Tibial nerve (tissue), 4 donors: Measurements from ENCODE around the gene LOXHD1. TPM values are rescaled to one million over a fixed set of nuclear protein-coding genes. Genes with fewer than 3 reads are reported as not detected.

ENCODE experiments used
- DNase-seq, 2 donors: peaks; one replicate each; pipeline ENCODE4 v3.0.0-alpha.2; 2019; ENCODE audit warnings: low spot score in 2 of 2
- H3K27ac ChIP-seq, 4 donors: fragments of 200-600 bp; sonication (generic) in 3 of 4; one replicate each; pipeline ENCODE4 v1.5.1; 2017 to 2019; ENCODE audit warnings: mild to moderate bottlenecking in 1 of 4
- H3K27me3 ChIP-seq, 2 donors: fragments of 200-600 bp; sonication (generic) in 1 of 2; one replicate each; pipeline versions ENCODE4 v1.5.1 to v1.6.0; 2017 to 2019
- H3K36me3 ChIP-seq, 3 donors: fragments of 200-600 bp; sonication (generic); one replicate each; pipeline ENCODE4 v1.5.1; 2018 to 2019
- H3K4me1 ChIP-seq, 4 donors: fragments of 200-600 bp; sonication (generic) in 3 of 4; one replicate each; pipeline ENCODE4 v1.5.1; 2017 to 2019
- H3K4me3 ChIP-seq, 4 donors: fragments of 200-600 bp; sonication (generic) in 3 of 4; one replicate each; pipeline ENCODE4 v1.5.1; 2017 to 2019; ENCODE audit warnings: mild to moderate bottlenecking in 1 of 4, moderate library complexity in 1 of 4
- H3K9me3 ChIP-seq, 4 donors: fragments of 200-600 bp; sonication (generic) in 3 of 4; one replicate each; pipeline ENCODE4 v1.5.1; 2017 to 2019
- CTCF ChIP-seq, 5 experiments: fragments of 200-600 bp in 3 of 5; fragments of 450-650 bp in 2 of 5; sonication (generic) in 3 of 5; IDR thresholded peaks; one replicate each; pipeline ENCODE4 v1.5.1; 2016 to 2019; ENCODE audit warnings: antibody characterized with exemption in 5 of 5, mild to moderate bottlenecking in 3 of 5, moderate library complexity in 2 of 5
- EP300 ChIP-seq, 2 donors: sonication (generic); formaldehyde crosslinking; IDR thresholded peaks; one replicate each; pipeline ENCODE4 v1.6.1; 2017; ENCODE audit warnings: antibody characterized with exemption in 2 of 2, mild to moderate bottlenecking in 1 of 2
- POLR2A ChIP-seq, 2 donors: fragments of 450-650 bp; IDR thresholded peaks; one replicate each; pipeline ENCODE4 v1.6.1; 2017; ENCODE audit warnings: antibody characterized with exemption in 2 of 2, mild to moderate bottlenecking in 2 of 2, moderate library complexity in 2 of 2
- WGBS, 2 donors: methylation state at CpG; one replicate each; pipeline ENCODE4 v1.1.5; 2018; 5-methylcytosine and 5-hydroxymethylcytosine counted together
- total RNA-seq, 4 donors: library from RNA; depleted of rRNA; stranded (reverse); fragments of >200 nt; gene quantifications; one replicate each; pipeline ENCODE4 v1.1.0, GENCODE V29; 2016

Gene LOXHD1
- total RNA-seq, 4 donors from 2014 or later = under 0.01 to 0.44 (median 0.21) TPM; not detected in 1

DNA sequence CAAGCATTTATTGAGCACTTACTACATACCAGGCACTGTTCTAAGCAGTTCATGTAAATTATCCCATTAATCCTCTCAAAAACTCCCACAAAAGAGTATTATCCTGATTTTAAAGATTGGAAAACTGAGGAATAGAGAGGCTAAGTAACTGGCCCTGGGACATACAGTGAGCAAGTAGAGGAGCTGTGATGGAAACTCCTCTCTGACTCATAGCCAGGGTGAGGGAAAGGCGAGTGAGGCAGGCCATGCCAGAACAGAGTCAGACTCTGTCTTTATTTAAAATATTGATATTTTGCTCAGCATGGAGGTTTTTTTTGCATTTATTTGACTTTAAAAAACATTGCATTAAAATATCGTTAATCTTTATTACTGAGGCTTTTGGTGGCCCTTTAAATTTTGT is 208.0 kb downstream of the LOXHD1 start:
- H3K27me3 ChIP-seq = no peaks in the 10 kb centered on the region
- WGBS, 2 donors = 89 to 91% methylated on average over 2 of the region's 2 CpGs
- H3K9me3 ChIP-seq = peaks cover 0 to 36% (median 0%) of the 10 kb centered on the region in 4 donors
- DNase-seq = no peak
- no peak for TF ChIP-seq CTCF (IDR thresholded peaks at IDR 0.05)
- no peak for TF ChIP-seq POLR2A (IDR thresholded peaks at IDR 0.05)
- no peak for TF ChIP-seq EP300 (IDR thresholded peaks at IDR 0.05)
- H3K4me3 ChIP-seq = no peak overlapping the region
- peaks cover 0 to 12% (median 0%) of the 10 kb centered on the region in 3 donors for H3K36me3 ChIP-seq
- no peak overlapping the region for H3K27ac ChIP-seq
- H3K4me1 ChIP-seq = no peaks in the 10 kb centered on the region

GRCh38 chr18:46448347-46448746 is 208.7 kb downstream of the LOXHD1 start:
- H3K27ac ChIP-seq = no peak overlapping the region
- peaks cover 0 to 37% (median 0%) of the 10 kb centered on the region in 4 donors for H3K9me3 ChIP-seq
- peaks cover 0 to 12% (median 0%) of the 10 kb centered on the region in 3 donors for H3K36me3 ChIP-seq
- WGBS, 2 donors = 66 to 83% methylated on average over 2 to 4 of the region's 4 CpGs
- no peak overlapping the region for H3K4me3 ChIP-seq
- no peak for DNase-seq
- H3K27me3 ChIP-seq = no peaks in the 10 kb centered on the region
- no peak for TF ChIP-seq POLR2A (IDR thresholded peaks at IDR 0.05)
- no peak for TF ChIP-seq CTCF (IDR thresholded peaks at IDR 0.05)
- TF ChIP-seq EP300 (IDR thresholded peaks at IDR 0.05) = no peak
- no peaks in the 10 kb centered on the region for H3K4me1 ChIP-seq

GRCh38 chr18:46447792-46448191 is 209.2 kb downstream of the LOXHD1 start:
- no peaks in the 10 kb centered on the region for H3K27me3 ChIP-seq
- H3K4me3 ChIP-seq = no peak overlapping the region
- TF ChIP-seq CTCF (IDR thresholded peaks at IDR 0.05) (no peak), POLR2A (IDR thresholded peaks at IDR 0.05) (no peak), EP300 (IDR thresholded peaks at IDR 0.05) (no peak)
- H3K4me1 ChIP-seq = no peaks in the 10 kb centered on the region
- H3K9me3 ChIP-seq = peaks cover 0 to 37% (median 0%) of the 10 kb centered on the region in 4 donors
- H3K36me3 ChIP-seq = peaks cover 0 to 12% (median 0%) of the 10 kb centered on the region in 3 donors
- H3K27ac ChIP-seq = no peak overlapping the region
- WGBS, 2 donors = 89 to 92% methylated on average over 5 of the region's 5 CpGs
- no peak for DNase-seq

GRCh38 chr18:46447323-46447722 is 209.7 kb downstream of the LOXHD1 start:
- 85 to 95% methylated on average over 4 of the region's 4 CpGs for WGBS, 2 donors
- Histone ChIP-seq H3K36me3 (peaks cover 0 to 12% (median 0%) of the 10 kb centered on the region in 3 donors), H3K9me3 (peaks cover 0 to 37% (median 0%) of the 10 kb centered on the region in 4 donors), H3K27me3 (no peaks in the 10 kb centered on the region), H3K4me3 (no peak overlapping the region), H3K4me1 (no peaks in the 10 kb centered on the region), H3K27ac (no peak overlapping the region)
- DNase-seq = no peak
- TF ChIP-seq CTCF (IDR thresholded peaks at IDR 0.05) (no peak), POLR2A (IDR thresholded peaks at IDR 0.05) (no peak), EP300 (IDR thresholded peaks at IDR 0.05) (no peak)

DNA sequence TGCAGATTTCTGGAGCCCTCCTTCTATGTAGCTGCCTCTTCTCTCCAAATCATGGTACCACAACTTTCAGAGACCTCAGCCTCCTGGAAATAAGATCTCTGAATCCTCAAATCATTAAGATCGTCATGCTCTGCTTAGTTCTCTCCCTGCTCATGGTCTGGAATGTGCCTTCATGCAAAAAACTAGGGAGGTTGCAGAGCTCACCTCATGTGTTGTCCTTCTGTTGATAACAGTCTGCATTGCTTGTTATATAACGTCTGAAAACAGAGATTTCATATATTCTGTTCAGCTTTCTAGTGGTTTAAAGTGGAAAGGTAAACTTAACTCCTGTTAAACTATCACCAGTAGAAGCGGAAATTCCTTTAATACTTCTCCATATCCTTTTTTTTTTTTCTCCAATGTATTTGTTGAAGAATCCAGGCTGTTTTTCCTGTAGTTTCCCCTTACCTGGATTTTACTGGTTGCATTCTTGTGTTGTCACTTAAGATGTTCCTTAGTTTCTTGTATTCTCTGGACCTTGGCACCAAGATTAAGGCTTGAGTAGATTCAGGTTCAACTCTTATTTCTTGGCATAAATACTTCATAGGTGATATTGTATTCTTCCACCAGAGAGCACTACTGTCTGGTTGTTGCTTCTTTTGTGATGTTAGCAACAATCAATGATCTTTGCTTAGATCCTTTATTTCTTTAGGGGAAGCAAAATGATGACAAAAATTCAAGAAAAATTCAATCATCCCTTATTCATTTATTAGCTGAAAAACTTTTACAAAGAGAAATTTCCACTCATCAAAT is 211.3 kb downstream of the LOXHD1 start:
- Histone ChIP-seq H3K27ac (no peak overlapping the region), H3K36me3 (peaks cover 0 to 10% (median 0%) of the 10 kb centered on the region in 3 donors), H3K9me3 (peaks cover 0 to 23% (median 0%) of the 10 kb centered on the region in 4 donors), H3K4me3 (no peak overlapping the region), H3K4me1 (no peaks in the 10 kb centered on the region), H3K27me3 (no peaks in the 10 kb centered on the region)
- WGBS, 2 donors = 87 to 90% methylated on average over 3 of the region's 3 CpGs
- TF ChIP-seq CTCF (IDR thresholded peaks at IDR 0.05) (no peak), POLR2A (IDR thresholded peaks at IDR 0.05) (no peak), EP300 (IDR thresholded peaks at IDR 0.05) (no peak)
- DNase-seq = no peak
